NCI-H2029 treated with DMSO at 0.1 percent for 48 hours (cell line): ENCODE results near the gene GRB2.
"Not testable (repeated sequence)": the region's sequence is repeated elsewhere in the genome, so short reads cannot be mapped to it uniquely, and the experiment has no call there.

Experiments used
- DNase-seq: peaks from one replicate; lab custom pipeline; 2025; lab: John Stamatoyannopoulos, UW

The GRB2 gene

DNA sequence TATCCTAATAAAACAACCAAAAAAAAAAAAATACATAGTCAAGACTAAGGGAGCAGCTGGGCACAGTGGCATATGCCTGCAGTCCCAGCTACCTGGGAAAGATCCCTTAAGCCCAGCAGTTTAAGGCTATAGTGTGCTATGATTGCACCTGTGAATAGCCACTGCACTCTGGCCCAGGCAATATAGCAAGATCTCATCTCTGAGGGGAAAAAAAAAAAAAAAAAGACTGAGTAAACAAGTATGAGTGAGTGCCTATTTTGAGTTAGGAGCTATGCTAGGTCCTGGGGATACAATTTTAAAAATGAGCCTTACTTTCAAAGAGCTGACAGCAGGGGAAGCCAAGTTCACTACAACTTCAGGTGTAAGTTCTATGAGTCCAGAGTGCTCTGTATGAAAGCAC lies 55.4 kb downstream of the GRB2 start:
- no peak for DNase-seq

DNA sequence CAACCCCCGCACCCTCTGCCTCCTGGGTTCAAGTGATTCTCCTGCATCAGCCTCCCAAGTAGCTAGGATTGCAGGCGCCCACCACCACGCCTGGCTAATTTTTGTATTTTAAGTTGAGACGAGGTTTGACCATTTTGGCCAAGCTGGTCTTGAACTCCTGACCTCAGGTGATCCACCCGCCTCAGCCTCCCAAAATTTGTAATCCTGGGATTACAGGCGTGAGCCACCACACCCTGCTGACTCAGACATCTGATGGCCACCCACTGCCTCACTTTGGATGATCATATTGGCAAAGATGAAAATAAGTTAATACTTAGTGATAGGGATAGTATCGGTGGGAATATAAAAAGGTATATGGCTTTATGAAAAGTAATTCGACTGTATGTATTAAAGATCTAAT lies 55.9 kb downstream of the GRB2 start:
- DNase-seq: no peak

- no peak for DNase-seq
These were observed 57.0 kb downstream of the GRB2 start for GRCh38 chr17:75348386-75349012.

- DNase-seq: no peak
These were observed 58.6 kb downstream of the GRB2 start for GRCh38 chr17:75346906-75347305.

DNA sequence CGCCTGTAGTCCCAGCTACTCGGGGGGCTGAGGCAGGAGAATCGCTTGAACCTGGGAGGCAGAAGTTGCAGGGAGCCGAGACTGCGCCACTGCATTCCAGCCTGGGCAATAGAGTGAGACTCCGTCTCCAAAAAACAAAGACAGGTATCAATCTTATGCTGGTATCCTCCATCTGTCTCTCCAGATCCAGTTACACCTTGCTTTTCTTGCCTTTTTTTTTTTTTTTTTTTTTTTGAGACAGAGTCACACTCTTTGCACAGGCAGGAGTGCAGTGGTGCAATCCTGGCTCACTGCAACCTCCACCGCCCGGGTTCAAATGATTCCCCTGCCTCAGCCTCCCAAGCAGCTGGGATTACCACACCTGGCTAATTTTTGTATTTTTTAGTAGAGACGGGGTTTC lies 59.1 kb downstream of the GRB2 start:
- not testable (repeated sequence) for DNase-seq

- no peak for DNase-seq
These were observed 59.8 kb downstream of the GRB2 start for GRCh38 chr17:75345514-75346167.

DNA sequence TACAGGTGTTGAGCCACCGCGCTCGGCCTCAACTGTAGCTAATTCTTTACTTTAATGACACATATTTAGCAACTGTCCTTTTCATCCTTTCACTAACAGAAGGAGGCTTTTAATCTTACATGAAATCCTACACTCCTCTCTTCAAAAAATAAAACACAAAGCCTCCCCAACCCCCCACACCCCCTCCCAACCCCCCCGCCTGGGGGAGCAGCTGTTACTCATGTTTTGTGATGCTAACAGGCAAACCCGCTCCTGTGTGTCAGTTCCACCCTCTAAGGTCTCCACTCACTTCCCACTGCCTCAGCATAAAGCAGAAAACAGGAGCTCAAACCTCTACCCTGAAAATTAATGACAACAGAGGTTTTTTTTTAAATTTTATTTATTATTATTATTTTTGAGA lies 60.8 kb downstream of the GRB2 start:
- DNase-seq: no peak

DNA sequence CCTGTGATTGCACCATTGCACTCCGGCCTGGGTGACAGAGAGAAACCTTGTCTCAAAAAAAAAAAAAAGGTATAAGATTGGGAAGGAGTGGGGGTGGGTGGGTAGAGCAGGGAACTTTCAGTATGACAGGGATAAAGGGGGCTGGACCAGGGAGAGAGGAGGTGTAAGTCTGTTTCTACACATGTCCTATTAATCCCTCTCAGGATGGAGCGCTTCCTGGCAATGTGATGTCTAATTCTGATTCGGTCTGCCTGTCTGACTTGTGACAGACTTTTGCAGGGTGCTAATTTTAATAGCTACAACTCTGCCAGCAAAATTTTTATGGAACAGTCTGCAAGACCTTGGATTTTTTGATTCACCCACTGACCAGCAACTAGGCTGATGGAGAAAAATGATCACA lies 62.5 kb downstream of the GRB2 start:
- no peak for DNase-seq

DNA sequence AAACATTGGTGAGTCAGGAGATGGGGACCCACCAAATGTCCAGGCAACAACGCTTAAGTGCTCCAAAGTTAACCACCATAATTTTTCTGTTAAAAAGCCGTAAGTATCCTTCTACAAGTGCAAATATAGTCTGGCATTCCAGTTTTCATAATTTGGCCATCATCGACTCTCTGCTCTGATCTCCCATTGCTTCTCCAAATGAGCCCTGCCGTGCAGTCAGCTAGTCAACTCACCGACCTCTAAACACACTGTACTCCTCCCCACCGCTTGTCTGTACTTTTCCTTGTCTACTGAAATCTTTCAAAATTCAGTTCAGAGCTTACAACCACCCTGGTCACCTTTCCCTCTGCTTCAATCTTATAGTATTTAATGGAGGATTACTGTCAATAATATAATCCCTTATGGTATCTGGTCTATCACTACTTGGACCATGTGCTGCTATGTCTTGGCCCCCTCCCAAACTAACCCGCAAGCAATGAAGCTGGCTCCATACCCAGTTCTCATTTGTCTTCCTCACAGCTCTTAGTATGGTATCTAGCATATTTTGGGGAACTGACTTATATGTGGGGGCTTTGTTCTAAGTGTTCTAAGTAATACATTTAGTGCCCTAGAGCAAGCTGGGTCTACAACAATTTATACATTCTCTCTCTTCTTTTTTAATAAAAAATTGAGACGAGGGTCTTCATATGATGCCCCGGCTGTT lies 63.5 kb downstream of the GRB2 start:
- no peak for DNase-seq

GRCh38 chr17:75340631-75341030 lies 64.8 kb downstream of the GRB2 start:
- no peak for DNase-seq

GRCh38 chr17:75339971-75340370 lies 65.5 kb downstream of the GRB2 start:
- DNase-seq: no peak

- DNase-seq: no peak
These were observed 67.1 kb downstream of the GRB2 start for GRCh38 chr17:75338335-75338734.

DNA sequence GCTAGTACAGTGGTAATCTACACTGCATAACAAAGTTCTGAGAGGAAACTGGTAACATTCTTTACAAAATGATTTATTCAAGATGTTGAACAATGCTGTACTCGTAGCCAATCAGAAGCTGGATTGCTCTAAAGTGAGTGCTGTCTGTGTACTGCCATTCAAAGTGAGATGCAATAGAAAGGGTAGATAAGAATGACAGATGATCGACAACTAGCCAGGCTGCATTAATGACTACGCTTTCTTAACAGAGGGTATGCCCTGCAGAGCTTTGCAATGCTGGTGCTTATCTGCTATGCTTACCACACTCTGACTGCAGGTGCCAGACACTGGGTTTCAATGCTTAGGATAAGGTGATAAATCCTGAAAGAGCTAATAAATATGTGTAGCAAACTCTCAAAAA lies 70.2 kb downstream of the GRB2 start:
- no peak for DNase-seq

DNA sequence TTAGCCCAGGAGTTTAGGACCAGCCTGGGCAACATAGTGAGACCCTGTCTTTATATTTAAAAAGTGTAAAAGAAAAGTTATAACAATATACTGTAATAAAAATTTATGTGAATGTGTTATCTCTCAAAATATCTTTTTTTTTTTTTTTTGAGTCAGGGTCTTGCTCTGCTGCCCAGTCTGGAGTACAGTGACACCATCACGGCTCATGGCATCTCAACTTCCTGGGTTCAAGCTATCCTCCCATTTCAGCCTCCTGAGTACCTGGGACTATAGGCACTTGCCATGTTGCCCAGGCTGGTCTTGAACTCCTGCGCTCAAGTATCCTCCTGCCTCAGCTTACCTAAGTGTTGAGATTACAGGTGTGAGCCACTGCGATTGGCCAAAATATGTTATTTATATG lies 70.8 kb downstream of the GRB2 start:
- no peak for DNase-seq

DNA sequence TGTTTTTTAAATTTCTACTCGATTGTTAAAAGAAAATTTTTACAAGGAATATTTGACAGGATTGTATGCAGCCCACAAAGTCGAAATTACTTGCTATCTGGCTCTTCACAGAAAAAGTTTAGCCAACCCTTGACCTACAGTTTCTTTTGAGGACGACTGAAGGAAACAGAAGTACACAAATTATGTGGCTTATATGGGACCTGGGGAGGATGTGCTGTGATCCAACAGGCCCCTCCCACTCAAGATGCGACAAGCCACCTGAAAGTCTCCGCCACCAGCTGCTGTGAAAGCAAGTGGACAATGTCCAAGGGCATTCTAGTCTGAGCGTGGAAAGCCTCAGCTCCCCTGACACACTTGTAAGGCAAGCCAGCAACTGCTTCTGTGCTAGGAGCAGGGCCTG lies 73.8 kb downstream of the GRB2 start:
- DNase-seq: no peak

DNA sequence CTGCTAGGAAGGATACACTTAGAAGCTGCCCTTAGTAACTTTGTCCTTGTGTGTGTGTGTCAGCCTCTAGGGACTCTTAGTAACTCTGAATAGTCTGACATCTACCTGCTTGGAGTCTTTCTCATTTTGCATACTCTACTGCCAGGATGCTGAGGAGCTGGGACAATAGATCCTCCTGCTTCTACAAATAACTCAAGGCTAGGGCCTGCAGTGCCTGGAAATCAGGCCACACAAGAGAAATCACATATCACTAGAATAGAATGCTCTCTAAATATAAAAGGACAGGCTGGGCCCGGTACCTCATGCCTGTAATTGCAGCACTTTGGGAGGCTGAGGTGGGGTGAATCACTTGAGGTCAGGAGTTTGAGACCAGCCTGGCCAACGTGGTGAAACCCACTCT lies 77.7 kb downstream of the GRB2 start:
- no peak for DNase-seq

GRCh38 chr17:75326226-75326848 lies 79.1 kb downstream of the GRB2 start:
- DNase-seq: no peak

DNA sequence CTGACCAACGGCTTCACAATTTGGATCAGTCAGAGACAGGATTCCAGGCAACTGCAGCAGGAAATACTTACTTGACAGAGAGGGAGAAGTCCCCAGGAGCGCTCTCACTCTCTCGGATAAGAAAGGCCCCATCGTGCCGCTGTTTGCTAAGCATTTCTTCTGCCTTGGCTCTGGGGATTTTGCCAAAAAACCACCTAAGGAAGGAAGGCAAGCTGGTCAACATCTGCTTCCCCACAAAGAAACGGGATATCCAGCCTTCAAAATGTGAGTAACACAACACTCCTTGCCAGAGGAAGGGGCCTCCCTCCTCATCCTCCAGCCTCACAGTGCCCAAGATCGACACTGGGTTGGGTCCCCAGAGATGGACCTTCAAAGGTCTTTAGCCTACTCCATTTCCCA lies 79.7 kb downstream of the GRB2 start:
- DNase-seq: no peak

DNA sequence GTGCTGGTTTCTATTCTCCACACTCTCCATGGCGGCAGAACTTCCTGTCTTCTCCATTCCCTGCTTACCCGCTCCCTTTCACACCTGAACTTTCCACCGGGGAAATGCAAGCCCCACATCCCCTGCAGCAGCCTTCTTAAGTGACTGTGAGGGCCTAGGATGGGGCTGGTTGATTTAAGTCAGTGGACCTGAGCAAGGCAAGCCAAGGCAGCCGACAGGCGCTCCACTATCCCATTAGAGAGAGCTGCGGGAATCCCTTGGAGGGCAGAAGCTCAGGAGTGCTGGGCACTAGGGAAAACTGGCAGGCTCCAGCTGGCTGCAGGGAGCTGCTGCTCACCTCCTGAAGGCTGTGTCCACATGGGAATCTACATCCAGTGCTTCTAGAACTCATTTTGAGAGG lies 80.1 kb downstream of the GRB2 start:
- DNase-seq: no peak

DNA sequence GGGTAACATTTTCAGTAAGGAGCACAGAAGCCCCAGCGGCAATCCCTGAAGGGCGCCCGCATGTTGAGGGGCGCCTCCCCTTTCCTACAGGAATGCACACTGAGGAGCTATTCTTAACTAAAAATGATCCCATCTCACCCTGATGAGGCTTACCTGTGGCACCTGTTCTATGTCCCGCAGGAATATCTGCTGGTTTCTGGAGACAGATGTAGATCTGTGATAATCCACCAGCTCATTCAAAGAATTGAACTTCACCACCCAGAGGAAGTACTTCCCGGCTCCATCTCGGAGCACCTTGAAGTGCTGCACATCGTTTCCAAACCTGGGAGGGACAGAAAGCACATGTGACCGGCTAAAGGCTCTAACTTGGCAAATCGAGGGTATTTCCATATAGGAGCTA lies 84.0 kb downstream of the GRB2 start:
- DNase-seq: no peak

- DNase-seq: no peak
These were observed 85.4 kb downstream of the GRB2 start for GRCh38 chr17:75319904-75320691.

DNA sequence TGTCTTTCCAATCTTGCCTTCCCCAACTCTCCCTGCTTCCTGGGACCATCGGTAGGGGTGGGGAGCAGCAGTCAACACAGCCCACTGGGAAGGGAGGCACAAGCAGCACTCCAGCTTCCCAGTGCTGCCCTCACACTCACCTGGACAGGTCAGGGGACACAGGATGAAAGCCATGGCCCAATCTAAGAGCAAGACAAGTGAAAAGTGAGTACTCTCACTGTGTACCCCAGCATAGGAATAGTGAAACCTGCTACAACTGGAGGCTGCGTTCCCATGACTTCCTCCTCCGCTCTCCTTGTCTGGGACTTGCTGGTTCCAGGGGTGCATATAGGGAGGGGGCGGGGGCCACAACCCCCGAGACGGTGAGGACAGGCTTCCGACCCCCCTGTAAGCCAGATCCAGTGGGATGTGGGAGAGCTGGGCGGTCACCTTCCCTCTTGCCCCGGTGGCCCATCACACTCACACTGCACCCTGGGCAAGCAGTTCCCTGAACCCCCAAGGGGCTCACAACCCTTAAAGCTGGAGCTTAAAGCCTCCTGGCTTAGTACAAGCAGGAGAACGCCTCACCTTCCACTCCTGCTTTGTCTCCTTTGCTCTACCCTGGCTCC lies 86.8 kb downstream of the GRB2 start:
- no peak for DNase-seq
